NB4 (cell line): ENCODE data around the gene SCMH1.

Experiments used
- MYC ChIP-seq: IDR thresholded peaks from 2 replicates; pipeline ENCODE4 v1.6.1; 2011; ENCODE audit warnings: low read depth, low read length
- POLR2A ChIP-seq: IDR thresholded peaks from 2 replicates; pipeline ENCODE4 v1.6.1; 2011; ENCODE audit warnings: mild to moderate bottlenecking; ENCODE audit not compliant: insufficient read length; ENCODE audit errors: extremely low read depth
- TF ChIP-seq, protein P1 (sequence below): IDR thresholded peaks from one replicate; pipeline ENCODE4 v1.5.1; 2012; ENCODE audit warnings: low read depth, low read length
- TF ChIP-seq, protein P2 (sequence below): IDR thresholded peaks from 2 replicates; pipeline ENCODE4 v1.6.1; 2011; ENCODE audit warnings: low read depth, low read length

DNA sequence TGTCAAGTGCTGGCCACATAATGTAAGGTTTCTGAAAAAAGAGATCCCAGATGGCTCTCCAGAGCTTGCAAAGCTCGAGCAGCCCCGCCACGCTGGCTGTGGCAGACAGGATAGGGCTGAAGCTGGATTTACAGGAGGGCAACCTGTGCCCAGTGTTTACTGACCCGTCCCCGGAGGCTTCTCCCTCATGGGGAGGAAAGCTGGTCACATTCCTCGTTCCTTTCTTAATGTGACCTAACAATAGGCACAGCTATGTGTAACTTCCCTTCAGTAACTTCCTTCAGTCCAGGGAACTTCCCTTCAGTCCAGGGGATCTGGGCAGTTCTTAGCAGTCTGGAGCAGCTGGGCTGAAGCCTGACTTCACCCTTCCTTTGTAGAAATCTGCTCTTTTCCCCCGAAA lies 228.3 kb downstream of the SCMH1 start:
- TF ChIP-seq POLR2A (no peak), MYC (no peak)
- TF ChIP-seq, protein P1, sequence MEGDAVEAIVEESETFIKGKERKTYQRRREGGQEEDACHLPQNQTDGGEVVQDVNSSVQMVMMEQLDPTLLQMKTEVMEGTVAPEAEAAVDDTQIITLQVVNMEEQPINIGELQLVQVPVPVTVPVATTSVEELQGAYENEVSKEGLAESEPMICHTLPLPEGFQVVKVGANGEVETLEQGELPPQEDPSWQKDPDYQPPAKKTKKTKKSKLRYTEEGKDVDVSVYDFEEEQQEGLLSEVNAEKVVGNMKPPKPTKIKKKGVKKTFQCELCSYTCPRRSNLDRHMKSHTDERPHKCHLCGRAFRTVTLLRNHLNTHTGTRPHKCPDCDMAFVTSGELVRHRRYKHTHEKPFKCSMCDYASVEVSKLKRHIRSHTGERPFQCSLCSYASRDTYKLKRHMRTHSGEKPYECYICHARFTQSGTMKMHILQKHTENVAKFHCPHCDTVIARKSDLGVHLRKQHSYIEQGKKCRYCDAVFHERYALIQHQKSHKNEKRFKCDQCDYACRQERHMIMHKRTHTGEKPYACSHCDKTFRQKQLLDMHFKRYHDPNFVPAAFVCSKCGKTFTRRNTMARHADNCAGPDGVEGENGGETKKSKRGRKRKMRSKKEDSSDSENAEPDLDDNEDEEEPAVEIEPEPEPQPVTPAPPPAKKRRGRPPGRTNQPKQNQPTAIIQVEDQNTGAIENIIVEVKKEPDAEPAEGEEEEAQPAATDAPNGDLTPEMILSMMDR, result no peak
- TF ChIP-seq, protein P2, sequence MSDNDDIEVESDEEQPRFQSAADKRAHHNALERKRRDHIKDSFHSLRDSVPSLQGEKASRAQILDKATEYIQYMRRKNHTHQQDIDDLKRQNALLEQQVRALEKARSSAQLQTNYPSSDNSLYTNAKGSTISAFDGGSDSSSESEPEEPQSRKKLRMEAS, result no peak
